Ascending aorta (tissue), 2 donors: Measurements from ENCODE around the gene MSX1. TPM values are rescaled to one million over a fixed set of nuclear protein-coding genes. Genes with fewer than 3 reads are reported as not detected.
A peak's percentile ranks its signal among the peaks of the same experiment; 100 is the strongest.

ENCODE experiments used
- DNase-seq, 2 donors: peaks; one replicate each; pipeline ENCODE4 v3.0.0-alpha.2; 2019; ENCODE audit warnings: low spot score in 2 of 2
- H3K27ac ChIP-seq, 2 donors: fragments of 200-600 bp; sonication (generic); one replicate each; pipeline ENCODE4 v1.5.1; 2016 to 2017; ENCODE audit warnings: mild to moderate bottlenecking in 1 of 2
- H3K27me3 ChIP-seq: fragments of 200-600 bp; sonication (generic); one replicate; pipeline ENCODE4 v1.5.1; 2017
- H3K36me3 ChIP-seq, 2 donors: fragments of 200-600 bp; sonication (generic); one replicate each; pipeline ENCODE4 v1.5.1; 2016
- H3K4me1 ChIP-seq, 2 donors: fragments of 200-600 bp; sonication (generic); one replicate each; pipeline ENCODE4 v1.5.1; 2016 to 2017; ENCODE audit warnings: mild to moderate bottlenecking in 1 of 2
- H3K4me3 ChIP-seq, 2 donors: fragments of 200-600 bp; sonication (generic); one replicate each; pipeline ENCODE4 v1.5.1; 2016 to 2017; ENCODE audit warnings: mild to moderate bottlenecking in 1 of 2
- H3K9me3 ChIP-seq, 2 donors: fragments of 200-600 bp; sonication (generic); one replicate each; pipeline ENCODE4 v1.5.1; 2016
- CTCF ChIP-seq, 3 experiments: fragments of 200-600 bp in 2 of 3; fragments of 450-650 bp in 1 of 3; sonication (generic) in 2 of 3; IDR thresholded peaks; one replicate each; pipeline ENCODE4 v1.5.1; 2016 to 2019; ENCODE audit warnings: antibody characterized with exemption in 3 of 3, mild to moderate bottlenecking in 1 of 3, moderate library complexity in 1 of 3
- intact Hi-C: fragments of 100-400 bp; cut with DNase I; formaldehyde crosslinking; loops from one replicate; pipeline ENCODE4 v1.15.1; 2023
- total RNA-seq: library from RNA; depleted of rRNA; stranded (reverse); fragments of >200 nt; gene quantifications from one replicate; pipeline ENCODE4 v1.1.0, GENCODE V29; 2016

MSX1 gene
- total RNA-seq, 1 donor from 2014 or later = 26.0 TPM

GRCh38 chr4:4842476-4843441 lies 16.7 kb upstream of the MSX1 start:
- Histone ChIP-seq H3K4me1 (no peaks in the 10 kb centered on the region), H3K27ac (no peak overlapping the region), H3K4me3 (no peak overlapping the region), H3K9me3 (no peaks in the 10 kb centered on the region), H3K27me3 (no peaks in the 10 kb centered on the region), H3K36me3 (no peaks in the 10 kb centered on the region)
- TF ChIP-seq CTCF (IDR thresholded peaks at IDR 0.05) = no peak
- DNase-seq = no peak
- intact Hi-C loops = no loop called here

GRCh38 chr4:4843635-4844291 lies 15.7 kb upstream of the MSX1 start:
- no peaks in the 10 kb centered on the region for H3K4me1 ChIP-seq
- H3K4me3 ChIP-seq = no peak overlapping the region
- H3K27me3 ChIP-seq = no peaks in the 10 kb centered on the region
- DNase-seq = no peak
- TF ChIP-seq CTCF (IDR thresholded peaks at IDR 0.05) = no peak
- intact Hi-C loops = no loop called here
- no peak overlapping the region for H3K27ac ChIP-seq
- no peaks in the 10 kb centered on the region for H3K36me3 ChIP-seq
- H3K9me3 ChIP-seq = no peaks in the 10 kb centered on the region

- DNase-seq = no peak
- Histone ChIP-seq H3K27ac (no peak overlapping the region), H3K27me3 (no peaks in the 10 kb centered on the region), H3K4me1 (no peaks in the 10 kb centered on the region), H3K4me3 (no peak overlapping the region), H3K9me3 (no peaks in the 10 kb centered on the region), H3K36me3 (no peaks in the 10 kb centered on the region)
- intact Hi-C loops = no loop called here
- no peak for TF ChIP-seq CTCF (IDR thresholded peaks at IDR 0.05)
Observed at GRCh38 chr4:4845027-4845426, 14.4 kb upstream of the MSX1 start.

GRCh38 chr4:4847011-4847410 lies 12.5 kb upstream of the MSX1 start:
- TF ChIP-seq CTCF (IDR thresholded peaks at IDR 0.05) = no peak
- H3K4me3 ChIP-seq = no peak overlapping the region
- intact Hi-C loops = no loop called here
- no peak for DNase-seq
- no peaks in the 10 kb centered on the region for H3K9me3 ChIP-seq
- no peaks in the 10 kb centered on the region for H3K4me1 ChIP-seq
- no peak overlapping the region for H3K27ac ChIP-seq
- no peaks in the 10 kb centered on the region for H3K36me3 ChIP-seq
- H3K27me3 ChIP-seq = no peaks in the 10 kb centered on the region

GRCh38 chr4:4848540-4848939 lies 10.9 kb upstream of the MSX1 start:
- Histone ChIP-seq H3K27ac (no peak overlapping the region), H3K9me3 (no peaks in the 10 kb centered on the region), H3K27me3 (peaks cover 5% of the 10 kb centered on the region), H3K4me3 (no peak overlapping the region), H3K4me1 (no peaks in the 10 kb centered on the region), H3K36me3 (no peaks in the 10 kb centered on the region)
- DNase-seq = peak in 1 of 2 donors; percentile 53
- TF ChIP-seq CTCF (IDR thresholded peaks at IDR 0.05) = no peak
- intact Hi-C loops = no loop called here
